SK-N-MC (cell line): ENCODE data around the gene HSPA1L.
A peak's percentile ranks its signal among the peaks of the same experiment; 100 is the strongest.
"Not testable (repeated sequence)": the region's sequence is repeated elsewhere in the genome, so short reads cannot be mapped to it uniquely, and the experiment has no call there.

Experiments
- DNase-seq: peaks from one replicate; pipeline ENCODE4 v3.0.0-alpha.2; 2011; ENCODE audit warnings: low read depth, low spot score
- H3K27ac ChIP-seq: fragments of 200-600 bp; sonication (generic); 2 replicates; pipeline ENCODE4 v1.5.1; 2016; ENCODE audit warnings: mixed run types
- H3K36me3 ChIP-seq: fragments of 200-600 bp; sonication (generic); 2 replicates; pipeline ENCODE4 v1.6.1; 2017; ENCODE audit warnings: antibody characterized with exemption, low read length, mixed read lengths; ENCODE audit not compliant: insufficient read depth
- H3K4me3 ChIP-seq: fragments of 200-600 bp; sonication (generic); 2 replicates; pipeline ENCODE4 v1.5.1; 2016
- H3K9ac ChIP-seq: fragments of 200-600 bp; sonication (generic); 2 replicates; pipeline ENCODE4 v1.8.0; 2017; ENCODE audit warnings: mixed run types, mixed read lengths; ENCODE audit not compliant: insufficient read length
- H3K9me3 ChIP-seq: fragments of 200-600 bp; sonication (generic); 2 replicates; pipeline ENCODE4 v1.6.1; 2017; ENCODE audit warnings: low read depth, mild to moderate bottlenecking, antibody characterized with exemption, low read length, moderate library complexity, mixed read lengths
- EZH2 ChIP-seq: fragments of 200-600 bp; sonication (generic); IDR thresholded peaks from one replicate; pipeline ENCODE4 v1.6.1; 2017; ENCODE audit warnings: antibody characterized with exemption
- FOXP2 ChIP-seq: optimal IDR thresholded peaks from 2 replicates; pipeline ENCODE3; 2011; ENCODE audit warnings: mild to moderate bottlenecking, moderate library complexity; ENCODE audit not compliant: insufficient read depth; ENCODE audit errors: extremely low read length, control extremely low read depth
- POLR2AphosphoS5 ChIP-seq: IDR thresholded peaks from 2 replicates; pipeline ENCODE4 v1.6.1; 2012; ENCODE audit warnings: mild to moderate bottlenecking, low read depth, low read length, borderline replicate concordance

Gene HSPA1L

DNA sequence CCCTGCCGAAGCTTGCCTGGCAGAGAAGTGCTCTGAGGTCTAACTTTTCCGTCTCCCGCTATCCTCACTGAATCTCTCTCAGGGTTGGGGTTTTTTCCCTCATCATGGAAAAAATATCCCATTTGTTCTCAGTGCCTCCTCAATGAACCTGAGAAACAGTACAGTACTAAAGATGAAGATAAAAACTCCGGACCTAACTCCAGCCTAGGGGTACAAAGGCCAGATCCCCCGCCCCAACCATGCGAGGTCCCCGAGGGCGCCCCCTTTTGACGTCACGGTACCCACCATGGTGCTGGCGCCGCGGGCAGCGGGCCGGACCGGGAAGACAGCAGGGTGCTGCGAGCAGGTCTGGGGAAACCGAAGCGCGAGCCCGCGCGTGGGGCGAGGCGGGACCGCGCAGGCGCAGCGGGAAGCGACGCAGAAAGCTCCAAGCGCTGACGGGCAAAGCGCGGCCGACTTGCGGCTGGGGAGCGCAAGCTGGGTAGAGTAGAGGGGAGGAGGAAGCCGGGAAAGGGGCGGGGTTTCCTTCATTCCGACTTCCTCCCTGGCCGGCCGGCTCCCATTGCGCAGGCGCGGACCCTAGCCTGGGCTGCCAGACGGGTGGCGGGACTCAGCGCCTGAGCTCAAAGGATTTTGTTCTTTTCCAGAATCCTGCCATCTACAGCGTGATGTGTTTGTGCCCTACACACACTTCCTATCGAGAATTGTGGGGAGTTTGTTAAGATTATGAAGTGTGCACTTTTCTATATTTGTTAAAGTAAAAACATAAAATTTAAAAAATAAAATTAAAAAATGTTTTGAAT lies 8.4 kb downstream of the HSPA1L start, which contains the start of gene LSM2:
Gene LSM2, minus strand, starts transcription at position 497 of the 803 bp plus-strand sequence. Its CDS starts 209 bp downstream, at position 288.
- peak within 1 kb of the TSS; percentile 88 for H3K27ac ChIP-seq

DNA sequence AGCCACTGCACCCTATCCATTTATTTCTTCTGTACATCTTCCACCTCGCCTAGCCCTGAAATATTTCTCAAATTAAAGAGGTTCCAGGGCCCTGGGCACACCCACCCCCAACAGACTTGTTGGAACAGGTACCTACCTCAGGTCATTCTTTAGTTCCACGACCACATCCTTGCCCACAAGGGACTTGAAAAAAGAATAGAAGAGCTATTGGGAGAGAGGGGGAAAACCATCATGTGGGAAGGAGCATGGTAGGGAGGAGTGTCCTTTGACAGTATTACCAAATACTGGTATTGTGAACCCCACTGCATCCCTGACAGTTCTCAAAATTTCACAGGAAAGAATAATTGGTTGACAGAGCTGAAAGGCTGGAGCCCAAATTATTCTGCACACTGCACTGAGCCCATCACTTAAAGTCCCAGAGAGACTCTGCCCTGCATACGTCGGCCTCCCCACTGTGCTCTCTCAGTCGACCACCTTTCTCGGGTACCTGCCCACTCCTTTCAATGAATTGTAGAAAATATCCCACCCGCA lies 9.1 kb downstream of the HSPA1L start:
- DNase-seq: no peak
- TF ChIP-seq FOXP2: no peak
- no peaks in the 10 kb centered on the region for H3K9me3 ChIP-seq
- peak overlapping the region; percentile 88 for H3K27ac ChIP-seq
- peaks cover 23% of the 10 kb centered on the region; the same call in 1 of the 2 replicates for H3K36me3 ChIP-seq
- peak overlapping the region; percentile 90 for H3K9ac ChIP-seq
- peak overlapping the region; percentile 97 for H3K4me3 ChIP-seq

More for the DNA sequence above, 8.4 kb downstream of the HSPA1L start, which contains the start of gene LSM2:
- Histone ChIP-seq H3K4me3 (peak within 1 kb of the TSS; percentile 97), H3K9me3 (no peaks in the 10 kb centered on the region), H3K9ac (peak within 1 kb of the TSS; percentile 90), H3K36me3 (peaks cover 16% of the 10 kb centered on the region; the same call in 1 of the 2 replicates)
- peak; percentile 66 for DNase-seq
- TF ChIP-seq FOXP2: no peak
- peak; percentile 96 for TF ChIP-seq POLR2AphosphoS5

DNA sequence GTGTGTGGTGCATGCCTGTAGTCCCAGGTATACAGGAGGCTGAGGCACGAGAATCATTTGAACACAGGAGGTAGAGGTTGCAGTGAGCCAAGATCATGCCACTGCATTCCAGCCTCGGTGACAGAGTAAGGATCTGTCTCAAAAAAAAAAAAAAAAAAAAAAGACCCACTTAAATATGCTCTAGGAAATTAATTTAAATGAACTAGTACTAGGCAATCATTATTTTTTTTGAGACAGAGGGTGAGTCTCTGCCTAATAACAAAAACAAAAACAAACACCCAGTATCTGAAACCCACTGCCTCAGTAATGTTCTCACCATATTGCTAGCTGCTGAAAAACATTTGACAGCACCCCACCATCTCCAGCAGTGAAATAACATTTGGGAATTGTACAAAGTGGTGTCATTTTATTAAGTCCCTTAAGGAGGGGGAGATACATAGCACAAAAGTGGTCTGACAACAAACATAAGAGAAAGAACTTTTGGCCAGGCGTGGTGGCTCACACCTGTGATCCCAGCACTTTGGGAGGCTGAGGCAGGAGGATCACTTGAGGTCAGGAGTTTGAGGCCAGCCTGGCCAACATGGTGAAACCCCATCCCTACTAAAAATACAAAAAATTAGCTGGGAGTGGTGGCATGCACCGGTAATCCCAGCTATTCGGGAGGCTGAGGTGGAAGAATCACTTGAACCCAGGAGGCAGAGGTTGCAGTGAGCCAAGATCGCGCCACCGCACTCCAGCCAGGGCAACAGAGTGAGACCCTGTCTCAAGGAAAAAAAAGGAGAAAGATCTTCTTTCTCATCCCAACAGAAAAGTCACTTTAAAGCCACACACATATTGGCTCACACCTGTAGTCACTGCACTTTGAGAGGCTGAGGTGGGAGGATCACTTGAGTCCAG lies 13.8 kb downstream of the HSPA1L start:
- DNase-seq: not testable (repeated sequence)

DNA sequence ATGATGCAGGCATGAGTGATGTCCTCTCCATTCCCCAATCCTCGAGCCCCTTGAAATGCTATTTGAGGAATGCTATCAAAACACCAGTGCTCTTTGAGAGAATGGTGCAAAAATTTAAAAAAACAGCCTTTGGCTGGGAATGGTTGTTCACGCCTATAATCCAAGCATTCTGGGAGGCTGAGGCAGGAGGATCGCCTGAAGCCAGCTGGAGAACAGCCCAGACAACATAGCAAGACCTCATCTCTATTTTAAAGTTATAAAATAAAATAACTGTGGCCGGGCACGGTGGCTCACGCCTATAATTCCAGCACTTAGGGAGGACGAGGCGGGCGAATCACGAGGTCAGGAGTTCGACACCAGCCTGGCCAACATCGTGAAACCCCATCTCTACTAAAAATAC lies 15.3 kb downstream of the HSPA1L start:
- Histone ChIP-seq H3K27ac (no peak overlapping the region), H3K4me3 (no peak overlapping the region), H3K9ac (no peak overlapping the region), H3K36me3 (peaks cover 24% of the 10 kb centered on the region; the same call in 1 of the 2 replicates), H3K9me3 (no peaks in the 10 kb centered on the region)
- no peak for DNase-seq
- no peak for TF ChIP-seq EZH2
- TF ChIP-seq FOXP2: no peak
- TF ChIP-seq POLR2AphosphoS5: no peak

More for the DNA sequence above, 13.8 kb downstream of the HSPA1L start:
- H3K9me3 ChIP-seq, H3K9ac ChIP-seq, H3K27ac ChIP-seq, H3K4me3 ChIP-seq: not testable (repeated sequence)
- H3K36me3 ChIP-seq: peaks cover 27% of the 10 kb centered on the region; the same call in 1 of the 2 replicates

DNA sequence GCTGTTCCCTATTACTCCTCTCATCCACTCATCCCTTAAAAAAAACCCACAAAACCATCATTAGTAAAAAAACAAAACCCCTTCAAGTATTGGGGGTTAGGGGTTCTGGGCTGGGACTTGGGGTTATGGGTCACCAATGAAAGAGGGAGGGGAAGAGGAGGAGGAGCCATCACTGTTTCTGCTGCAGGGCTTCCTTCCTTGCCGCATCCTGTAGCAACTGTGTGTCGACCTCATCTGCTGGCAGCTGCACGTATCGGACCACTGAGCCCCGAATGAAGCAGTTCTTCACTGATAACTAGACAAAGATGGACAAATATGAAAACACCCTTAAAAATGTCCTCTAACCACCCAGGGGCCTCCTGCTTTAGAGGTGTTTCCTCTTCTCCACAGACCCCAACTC lies 17.5 kb downstream of the HSPA1L start:
- Histone ChIP-seq H3K36me3 (peaks cover 22% of the 10 kb centered on the region; the same call in 1 of the 2 replicates), H3K27ac (peak overlapping the region; percentile 79)
- TF ChIP-seq FOXP2: no peak
- no peak for TF ChIP-seq EZH2
- TF ChIP-seq POLR2AphosphoS5: no peak

DNA sequence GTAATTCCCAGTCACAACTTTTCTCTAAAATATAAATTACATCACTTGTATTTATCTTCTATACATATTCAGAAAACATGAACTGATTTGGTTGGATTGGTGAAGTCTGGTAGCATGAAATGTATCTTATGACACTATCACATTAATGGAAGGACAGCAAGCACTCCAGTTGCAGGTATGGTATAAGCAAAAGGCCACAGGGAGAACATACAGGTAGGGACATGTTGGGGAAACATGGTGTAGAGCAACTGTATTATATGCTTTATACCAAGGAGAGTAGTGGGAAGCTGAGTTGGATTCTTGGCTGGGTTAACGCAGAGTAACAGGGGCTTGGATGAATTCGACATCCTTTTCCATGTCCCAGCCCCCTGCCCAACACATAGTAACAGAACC lies 18.1 kb downstream of the HSPA1L start:
- H3K9me3 ChIP-seq: no peaks in the 10 kb centered on the region
- H3K4me3 ChIP-seq: no peak overlapping the region
- peak overlapping the region; percentile 79 for H3K27ac ChIP-seq
- no peak for DNase-seq
- H3K36me3 ChIP-seq: peaks cover 28% of the 10 kb centered on the region; the same call in 1 of the 2 replicates
- TF ChIP-seq FOXP2: no peak
- no peak for TF ChIP-seq POLR2AphosphoS5
- no peak for TF ChIP-seq EZH2
- H3K9ac ChIP-seq: no peak overlapping the region

More for the DNA sequence above, 17.5 kb downstream of the HSPA1L start:
- DNase-seq: no peak
- no peak overlapping the region for H3K9ac ChIP-seq
- no peak overlapping the region for H3K4me3 ChIP-seq
- no peaks in the 10 kb centered on the region for H3K9me3 ChIP-seq

DNA sequence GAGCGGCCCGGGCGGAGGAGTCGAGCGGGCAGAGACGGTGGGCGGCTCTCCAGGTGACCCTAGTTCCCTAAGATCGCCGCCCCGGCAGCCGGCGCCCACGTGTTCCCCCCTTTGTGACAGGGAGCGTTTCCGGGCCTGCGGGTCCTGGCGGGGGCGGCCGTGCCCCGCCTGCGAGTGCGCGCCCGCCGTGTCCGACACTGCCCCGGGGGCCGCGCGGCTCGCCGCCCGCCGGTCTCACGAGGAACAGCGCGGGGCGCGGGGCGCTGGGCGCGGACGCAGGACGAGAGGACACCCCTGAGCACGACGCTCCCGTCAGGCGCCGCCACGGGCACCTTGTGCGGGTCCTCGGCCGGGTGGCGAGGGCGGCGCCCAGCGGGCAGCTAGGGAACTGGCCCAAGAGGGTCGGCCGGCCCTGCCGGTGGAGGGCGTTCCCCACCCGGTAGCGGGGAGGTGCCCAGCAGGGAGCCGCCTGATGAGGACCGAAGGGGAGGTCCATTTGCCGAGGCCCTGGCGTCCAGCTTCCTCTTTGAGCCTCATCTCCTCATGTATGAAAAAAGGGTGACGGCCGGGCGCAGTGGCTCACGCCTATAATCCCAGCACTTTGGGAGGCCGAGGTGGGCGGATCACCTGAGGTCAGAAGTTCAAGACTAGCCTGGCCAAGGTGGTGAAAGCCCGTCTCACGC lies 19.3 kb downstream of the HSPA1L start, which contains the start of gene VARS1:
Gene VARS1, minus strand, starts transcription at position 137 of the 683 bp plus-strand sequence. CDS start 535 bp downstream, outside the sequence.
- peaks cover 30% of the 10 kb centered on the region for H3K36me3 ChIP-seq
- peak within 1 kb of the TSS; percentile 86 for H3K27ac ChIP-seq
- DNase-seq: no peak
- H3K9me3 ChIP-seq: no peaks in the 10 kb centered on the region
- TF ChIP-seq EZH2: no peak
- no peak for TF ChIP-seq FOXP2
- peak; percentile 59 for TF ChIP-seq POLR2AphosphoS5
- H3K4me3 ChIP-seq: peak within 1 kb of the TSS; percentile 98
- peak within 1 kb of the TSS; percentile 98 for H3K9ac ChIP-seq
